HepG2 (cell line): ENCODE data around the gene TOE1. TPM values are rescaled to one million over a fixed set of nuclear protein-coding genes. Genes with fewer than 3 reads are reported as not detected.

Experiments used
- ATAC-seq: fragments of 200-7000 bp; cut with Tn5 transposase; 3 replicates; pipeline ENCODE4 v1.9.1; 2020; ENCODE audit warnings: mild to moderate bottlenecking, moderate library complexity
- BruUV-seq: library from RNA; stranded (reverse); fragments of 400-500 nt; replicated peaks from 2 replicates; lab custom pipeline; 2021; lab: Mats Ljungman, UMichigan
- CTCF ChIA-PET: fragments of 300-600 bp; formaldehyde crosslinking; extraction: SDS; loops from one replicate; lab custom pipeline; 2021; ENCODE audit warnings: low total read pairs, inconsistent platforms, low intra/inter-chr PET ratio; lab: Yijun Ruan, JAX
- POLR2A ChIA-PET: fragments of 350-600 bp; sonication (Branson Sonifier 250); formaldehyde crosslinking; loops from one replicate; lab custom pipeline; 2020; ENCODE audit warnings: antibody characterized with exemption, inconsistent platforms; lab: Yijun Ruan, JAX
- DNase-seq: peaks from one replicate; pipeline ENCODE4 v3.0.0-alpha.2; 2015; ENCODE audit warnings: low spot score
- FAIRE-seq: peaks from 3 replicates; lab custom pipeline; 2011; peaks lifted over from hg19 to GRCh38; lab: Jason Lieb, UNC
- H2AFZ ChIP-seq: one replicate; pipeline ENCODE4 v1.6.1; 2011; ENCODE audit warnings: low read length, inconsistent platforms
- H3K27ac ChIP-seq: fragments of 300-600 bp; 3 replicates; pipeline ENCODE4 v1.8.0; 2011; ENCODE audit warnings: mixed run types, mild to moderate bottlenecking, mixed read lengths, low read length, inconsistent platforms; ENCODE audit not compliant: insufficient read depth; ENCODE audit errors: extremely low read length
- H3K27me3 ChIP-seq, 2 experiments: fragments of 200-600 bp in 1 of 2; 2 replicates in 1 of 2; 3 replicates in 1 of 2; pipeline versions ENCODE4 v1.6.0 to v1.8.0; 2011; ENCODE audit warnings: low read length in 2 of 2, mild to moderate bottlenecking in 2 of 2, moderate library complexity in 2 of 2, inconsistent platforms in 1 of 2; ENCODE audit not compliant: insufficient read depth in 2 of 2, control insufficient read depth in 1 of 2
- H3K36me3 ChIP-seq, 2 experiments: fragments of 200-600 bp in 1 of 2; replicated peaks in 1 of 2; 2 replicates in 1 of 2; 3 replicates in 1 of 2; pipeline versions ENCODE4 v1.5.1 to v1.8.0; 2011; ENCODE audit warnings: low read length in 2 of 2, inconsistent platforms in 1 of 2; ENCODE audit not compliant: insufficient read depth in 2 of 2, control insufficient read depth in 1 of 2
- H3K4me1 ChIP-seq: 2 replicates; pipeline ENCODE4 v1.5.1; 2012; ENCODE audit warnings: low read length, inconsistent platforms; ENCODE audit not compliant: insufficient read depth
- H3K4me2 ChIP-seq: 2 replicates; pipeline ENCODE4 v1.6.0; 2011; ENCODE audit warnings: low read depth, low read length, inconsistent platforms
- H3K4me3 ChIP-seq, 3 experiments: fragments of 200-600 bp in 1 of 3; sonication (generic), shearing (Covaris generic) in 1 of 3; replicated peaks in 1 of 3; 2 replicates each; pipeline ENCODE4 v1.5.1; 2011 to 2016; ENCODE audit warnings: low read length in 3 of 3, inconsistent platforms in 2 of 3, low read depth in 2 of 3, mild to moderate bottlenecking in 2 of 3, control low read depth in 1 of 3, mixed read lengths in 1 of 3; ENCODE audit not compliant: insufficient read depth in 1 of 3
- H3K79me2 ChIP-seq: one replicate; pipeline ENCODE4 v1.6.1; 2011; ENCODE audit warnings: low read length, inconsistent platforms; ENCODE audit not compliant: insufficient read depth
- H3K9ac ChIP-seq: 2 replicates; pipeline ENCODE4 v1.6.0; 2011; ENCODE audit warnings: mild to moderate bottlenecking, low read depth, low read length, inconsistent platforms; ENCODE audit not compliant: insufficient read depth
- H3K9me3 ChIP-seq: 2 replicates; pipeline ENCODE4 v1.5.1; 2012; ENCODE audit warnings: mild to moderate bottlenecking, low read length
- H4K20me1 ChIP-seq: 2 replicates; pipeline ENCODE4 v1.6.0; 2011; ENCODE audit warnings: inconsistent platforms, mild to moderate bottlenecking, low read length, moderate library complexity; ENCODE audit not compliant: insufficient read depth
- CHD4 ChIP-seq: fragments of 200-600 bp; sonication (generic); IDR thresholded peaks from 2 replicates; pipeline ENCODE4 v1.7.0; 2017; ENCODE audit warnings: mild to moderate bottlenecking, low read length, borderline replicate concordance
- HIVEP1 ChIP-seq: sonication (generic); formaldehyde crosslinking; IDR thresholded peaks from 2 replicates; pipeline ENCODE4 v1.4.0; 2020; ENCODE audit warnings: mild to moderate bottlenecking, missing genetic modification reagents
- STAT6 ChIP-seq: sonication (generic); formaldehyde crosslinking; IDR thresholded peaks from 2 replicates; pipeline ENCODE4 v1.4.0; 2020; ENCODE audit warnings: missing genetic modification reagents, mild to moderate bottlenecking, borderline replicate concordance
- ZC3H4 ChIP-seq: sonication (generic); formaldehyde crosslinking; IDR thresholded peaks from 2 replicates; pipeline ENCODE4 v1.4.0; 2020; ENCODE audit warnings: missing genetic modification reagents, borderline replicate concordance
- ZGPAT ChIP-seq: IDR thresholded peaks from 2 replicates; pipeline ENCODE4 v1.6.1; 2016; ENCODE audit warnings: mild to moderate bottlenecking
- WGBS: methylation state at CpG from one replicate; pipeline ENCODE4 v1.1.6; 2017; ENCODE audit warnings: low lambda C conversion rate; 5-methylcytosine and 5-hydroxymethylcytosine counted together
- in situ Hi-C: cut with HindIII; loops from 2 replicates; pipeline ENCODE4 v1.10.0; 2017; ENCODE audit warnings: low pct_unique_long_range_greater_than_20kb; ENCODE audit not compliant: extremely low pct_ligation_motif_present
- intact Hi-C: fragments of 100-400 bp; cut with micrococcal nuclease; formaldehyde crosslinking; loops from one replicate; pipeline ENCODE4 v1.10.0; 2022; ENCODE audit not compliant: unreplicated experiment
- polyA plus RNA-seq, 8 experiments: library from polyadenylated mRNA; depleted of rRNA in 3 of 8; stranded (reverse) in 7 of 8; unstranded in 1 of 8; fragments of >200 nt; fragmentation: Illumina TruSeq in 4 of 8; extraction: Trizol in 4 of 8; gene quantifications; 2 replicates each; pipeline versions ENCODE4 v1.2.1 to v1.2.3, GENCODE V29; 2011 to 2016; ENCODE audit warnings: low read depth in 4 of 8, missing spikeins in 1 of 8, mixed read lengths in 1 of 8; ENCODE audit not compliant: insufficient read depth in 1 of 8
- total RNA-seq, 5 experiments: library from RNA; depleted of rRNA; stranded (reverse); fragments of >200 nt; fragmentation: Illumina TruSeq; extraction: Trizol; gene quantifications; 2 replicates each; pipeline ENCODE4 v1.2.3, GENCODE V29; 2016; ENCODE audit warnings: low read depth in 1 of 5

TOE1 gene
- total and polyA plus RNA-seq, 2 of the 13 experiments (the other 11 are each of a cell fraction or from before 2014, with no cell fraction given): 14.1 to 19.0 TPM

GRCh38 chr1:45337630-45338325, 2.2 kb upstream of the TOE1 start:
- peaks cover 6 to 14% of the 10 kb centered on the region in 2 experiments for H3K36me3 ChIP-seq
- no peak overlapping the region for H2AFZ ChIP-seq
- intact Hi-C loops: no loop called here
- 88% methylated on average over 3 of the region's 3 CpGs for WGBS
- FAIRE-seq (no peak), ATAC-seq (no peak), DNase-seq (no peak)
- BruUV-seq: no TSS peak
- H3K4me2 ChIP-seq: peak overlapping the region; percentile 10; the same call in 1 of the 2 replicates
- H3K9me3 ChIP-seq: no peaks in the 10 kb centered on the region
- in situ Hi-C loops: no loop called here
- H3K27ac ChIP-seq: peak overlapping the region; percentile 91
- no peaks in the 10 kb centered on the region for H4K20me1 ChIP-seq
- H3K27me3 ChIP-seq: no peaks in the 10 kb centered on the region; a peak in 1 of 5 replicates
- CTCF ChIA-PET: no interaction called here
- H3K9ac ChIP-seq: no peak overlapping the region
- no peak overlapping the region for H3K4me3 ChIP-seq
- TF ChIP-seq CHD4 (peak; percentile 40; the same call in 1 of the 2 replicates), HIVEP1 (no peak), ZC3H4 (CRISPR knock-in tag) (peak; percentile 68; the same call in 1 of the 2 replicates), ZGPAT (no peak), STAT6 (CRISPR knock-in tag) (no peak)
- peaks cover 69% of the 10 kb centered on the region for H3K4me1 ChIP-seq
- H3K79me2 ChIP-seq: peaks cover 27% of the 10 kb centered on the region
- POLR2A ChIA-PET: interaction anchor here (1.0 to 8.4 kb wide), 4 partner anchors 12 to 518 kb away, joined by 3 to 159 read pairs (median 50); partner anchors contain the start of genes HECTD3 and UROD
